ENCODE results near the gene ITGB1. TPM values are rescaled to one million over a fixed set of nuclear protein-coding genes. Genes with fewer than 3 reads are reported as not detected.

The ITGB1 gene
- total RNA-seq, 4 donors from 2014 or later, result 998 to 2,832 (median 1,462) TPM

GRCh38 chr10:32954545-32955298 lies 3.3 kb downstream of the ITGB1 start:
- WGBS, 2 donors (ENCODE audit: low coverage in 1 of 2), result 18 to 30% methylated on average over 8 of the region's 8 CpGs
- TF ChIP-seq POLR2A (IDR thresholded peaks at IDR 0.05) (no peak), POLR2AphosphoS5 (IDR thresholded peaks at IDR 0.05) (no peak), CTCF (IDR thresholded peaks at IDR 0.05) (no peak), EP300 (IDR thresholded peaks at IDR 0.05) (no peak)
- H3K36me3 ChIP-seq, result no peaks in the 10 kb centered on the region
- no peak for ATAC-seq
- H3K9me3 ChIP-seq, result no peaks in the 10 kb centered on the region
- H3K4me1 ChIP-seq, result peaks cover 4 to 77% (median 27%) of the 10 kb centered on the region in 3 donors
- H3K4me3 ChIP-seq, result peak overlapping the region; percentile 90 to 91
- peak overlapping the region; percentile 96 to 99 (median 98) for H3K27ac ChIP-seq
- no peaks in the 10 kb centered on the region for H3K27me3 ChIP-seq

- peaks cover 4 to 77% (median 28%) of the 10 kb centered on the region in 3 donors for H3K4me1 ChIP-seq
These were observed 4.0 kb downstream of the ITGB1 start for GRCh38 chr10:32954080-32954479.

GRCh38 chr10:32953277-32953927 lies 4.6 kb downstream of the ITGB1 start:
- 17 to 42% methylated on average over 5 to 6 of the region's 6 CpGs for WGBS, 2 donors (ENCODE audit: low coverage in 1 of 2)
- H3K36me3 ChIP-seq, result no peaks in the 10 kb centered on the region
- no peaks in the 10 kb centered on the region for H3K27me3 ChIP-seq
- TF ChIP-seq POLR2A (IDR thresholded peaks at IDR 0.05) (no peak), POLR2AphosphoS5 (IDR thresholded peaks at IDR 0.05) (peak; percentile 29)
- no peaks in the 10 kb centered on the region for H3K9me3 ChIP-seq
- peaks cover 5 to 81% (median 28%) of the 10 kb centered on the region in 3 donors for H3K4me1 ChIP-seq
- no peak for ATAC-seq
- H3K27ac ChIP-seq, result peak overlapping the region; percentile 96 to 99 (median 98)
- peak overlapping the region in 1 of 2 donors; percentile 90 for H3K4me3 ChIP-seq

More at GRCh38 chr10:32954080-32954479, 4.0 kb downstream of the ITGB1 start:
- peak overlapping the region; percentile 90 to 91 for H3K4me3 ChIP-seq
- no peaks in the 10 kb centered on the region for H3K9me3 ChIP-seq
- no peak for ATAC-seq
- H3K27ac ChIP-seq, result peak overlapping the region; percentile 96 to 99 (median 98)
- H3K27me3 ChIP-seq, result no peaks in the 10 kb centered on the region
- no peaks in the 10 kb centered on the region for H3K36me3 ChIP-seq
- no peak for TF ChIP-seq CTCF (IDR thresholded peaks at IDR 0.05)
- TF ChIP-seq POLR2A (IDR thresholded peaks at IDR 0.05), result no peak
- TF ChIP-seq EP300 (IDR thresholded peaks at IDR 0.05), result no peak
- no peak for TF ChIP-seq POLR2AphosphoS5 (IDR thresholded peaks at IDR 0.05)

- peak overlapping the region in 1 of 2 donors; percentile 90 for H3K4me3 ChIP-seq
- no peaks in the 10 kb centered on the region for H3K9me3 ChIP-seq
- peaks cover 8 to 88% (median 28%) of the 10 kb centered on the region in 3 donors for H3K4me1 ChIP-seq
- peak overlapping the region; percentile 32 to 99 (median 98) for H3K27ac ChIP-seq
- no peaks in the 10 kb centered on the region for H3K27me3 ChIP-seq
- no peak for ATAC-seq
- WGBS, 2 donors (ENCODE audit: low coverage in 1 of 2), result 53 to 74% methylated on average over 4 of the region's 4 CpGs
- H3K36me3 ChIP-seq, result no peaks in the 10 kb centered on the region
- TF ChIP-seq EP300 (IDR thresholded peaks at IDR 0.05), result no peak
These were observed 5.3 kb downstream of the ITGB1 start for GRCh38 chr10:32952541-32953276.

- Histone ChIP-seq H3K36me3 (no peaks in the 10 kb centered on the region), H3K4me3 (no peak overlapping the region), H3K27ac (peak overlapping the region; percentile 63 to 99 (median 98)), H3K9me3 (no peaks in the 10 kb centered on the region), H3K4me1 (peaks cover 8 to 94% (median 28%) of the 10 kb centered on the region in 3 donors), H3K27me3 (no peaks in the 10 kb centered on the region)
- no peak for ATAC-seq
- TF ChIP-seq CTCF (IDR thresholded peaks at IDR 0.05), result no peak
These were observed 5.9 kb downstream of the ITGB1 start for GRCh38 chr10:32952094-32952493.

Measured in gastroesophageal sphincter (tissue), 4 donors.